Mammary epithelial cell (primary cell): ENCODE measurements around the gene KCNJ15.

Experiments
- EZH2 ChIP-seq: IDR thresholded peaks from 2 replicates; pipeline ENCODE4 v1.6.1; 2012; ENCODE audit warnings: low read length, inconsistent platforms, borderline replicate concordance
- TF ChIP-seq, protein P1 (sequence below), 2 donors: IDR thresholded peaks in 1 of 2; conservative IDR thresholded peaks in 1 of 2; 2 replicates each; pipeline ENCODE4 v1.5.1; 2011 to 2012; ENCODE audit warnings: inconsistent platforms in 2 of 2, low read length in 2 of 2, mild to moderate bottlenecking in 2 of 2, control low read depth in 1 of 2, low read depth in 1 of 2; ENCODE audit not compliant: insufficient read depth in 1 of 2; ENCODE audit errors: extremely low read depth in 1 of 2

DNA sequence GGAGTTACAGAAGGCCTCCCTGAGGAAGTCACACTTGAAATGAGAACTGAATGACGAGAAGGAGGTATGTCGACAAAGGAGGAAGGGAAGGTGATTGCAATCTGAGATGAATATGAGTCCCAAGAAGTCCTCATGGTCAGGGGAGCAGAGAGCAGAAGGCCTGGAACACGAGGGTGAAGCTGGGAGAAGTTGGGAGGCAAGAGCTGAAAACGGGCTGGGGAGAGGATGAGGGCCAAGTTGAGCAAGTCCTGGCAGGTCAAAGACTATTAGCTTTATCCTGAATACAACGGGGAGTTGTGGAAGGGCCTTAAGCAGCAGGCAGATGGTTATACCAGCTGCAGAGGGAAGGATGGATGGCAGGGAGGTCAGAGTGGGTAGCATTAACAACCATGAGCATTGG is 89.5 kb downstream of the KCNJ15 start:
- TF ChIP-seq, protein P1, sequence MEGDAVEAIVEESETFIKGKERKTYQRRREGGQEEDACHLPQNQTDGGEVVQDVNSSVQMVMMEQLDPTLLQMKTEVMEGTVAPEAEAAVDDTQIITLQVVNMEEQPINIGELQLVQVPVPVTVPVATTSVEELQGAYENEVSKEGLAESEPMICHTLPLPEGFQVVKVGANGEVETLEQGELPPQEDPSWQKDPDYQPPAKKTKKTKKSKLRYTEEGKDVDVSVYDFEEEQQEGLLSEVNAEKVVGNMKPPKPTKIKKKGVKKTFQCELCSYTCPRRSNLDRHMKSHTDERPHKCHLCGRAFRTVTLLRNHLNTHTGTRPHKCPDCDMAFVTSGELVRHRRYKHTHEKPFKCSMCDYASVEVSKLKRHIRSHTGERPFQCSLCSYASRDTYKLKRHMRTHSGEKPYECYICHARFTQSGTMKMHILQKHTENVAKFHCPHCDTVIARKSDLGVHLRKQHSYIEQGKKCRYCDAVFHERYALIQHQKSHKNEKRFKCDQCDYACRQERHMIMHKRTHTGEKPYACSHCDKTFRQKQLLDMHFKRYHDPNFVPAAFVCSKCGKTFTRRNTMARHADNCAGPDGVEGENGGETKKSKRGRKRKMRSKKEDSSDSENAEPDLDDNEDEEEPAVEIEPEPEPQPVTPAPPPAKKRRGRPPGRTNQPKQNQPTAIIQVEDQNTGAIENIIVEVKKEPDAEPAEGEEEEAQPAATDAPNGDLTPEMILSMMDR (conservative IDR thresholded peaks at IDR 0.05 in 1 of 2, IDR thresholded peaks at IDR 0.05 in 1 of 2; ENCODE audit: extremely low read depth in 1 of 2, insufficient read depth in 1 of 2, low read depth in 1 of 2, low read length in 2 of 2) = no peak
- no peak for TF ChIP-seq EZH2
